HG03108 (cell line): ENCODE data around the gene PLEKHA4.
"Not testable (repeated sequence)": the region's sequence is repeated elsewhere in the genome, so short reads cannot be mapped to it uniquely, and the experiment has no call there.

Experiments
- ATAC-seq: cut with Tn5 transposase; IDR thresholded peaks from one replicate; pipeline ENCODE4 v1.9.1; 2021; ENCODE audit warnings: moderate library complexity; ENCODE audit not compliant: unreplicated experiment

The PLEKHA4 gene

DNA sequence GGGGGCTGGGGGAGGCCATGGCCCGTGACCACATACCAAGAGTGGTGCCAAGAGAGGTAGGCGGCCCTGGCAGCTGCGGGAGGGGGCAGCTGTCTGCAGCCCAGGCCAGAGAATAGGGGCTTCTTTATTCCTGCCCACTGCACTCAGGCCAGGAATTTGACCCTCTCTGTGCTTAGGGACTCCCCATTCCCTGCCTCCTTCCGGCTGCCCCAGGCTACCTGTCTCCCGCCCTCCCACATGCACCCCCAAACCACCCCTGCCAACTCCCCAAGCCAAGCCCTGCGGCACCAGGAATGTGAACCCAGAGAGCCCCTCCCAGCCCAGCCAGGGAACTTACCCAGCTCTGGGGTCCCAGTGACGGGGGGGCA lies 687 bp downstream of the PLEKHA4 start:
- ATAC-seq = no peak

GRCh38 chr19:48867123-48867745 lies 1.2 kb downstream of the PLEKHA4 start:
- no peak for ATAC-seq

- ATAC-seq = no peak
Observed at GRCh38 chr19:48866692-48867091, 1.7 kb downstream of the PLEKHA4 start.

DNA sequence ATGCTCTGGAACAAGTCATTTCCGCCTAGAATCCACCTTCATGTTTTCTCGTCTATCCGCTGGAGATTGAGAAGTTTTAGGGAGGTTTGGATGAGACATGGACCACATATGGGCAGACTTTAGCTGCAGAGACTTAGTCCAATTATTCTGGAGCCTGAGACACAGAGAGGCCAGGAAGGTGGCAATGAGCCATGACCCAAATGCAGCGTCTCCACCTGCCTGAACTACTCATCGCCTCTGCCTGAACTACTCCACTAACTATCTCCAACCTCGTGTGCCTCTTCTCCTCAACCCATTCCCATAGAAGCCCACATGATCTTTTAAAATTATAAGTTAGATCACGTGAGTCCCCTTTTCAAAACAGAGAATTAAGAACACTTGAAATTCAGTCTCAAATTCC lies 5.6 kb downstream of the PLEKHA4 start:
- no peak for ATAC-seq

- no peak for ATAC-seq
Observed at GRCh38 chr19:48861313-48861712, 7.1 kb downstream of the PLEKHA4 start.

DNA sequence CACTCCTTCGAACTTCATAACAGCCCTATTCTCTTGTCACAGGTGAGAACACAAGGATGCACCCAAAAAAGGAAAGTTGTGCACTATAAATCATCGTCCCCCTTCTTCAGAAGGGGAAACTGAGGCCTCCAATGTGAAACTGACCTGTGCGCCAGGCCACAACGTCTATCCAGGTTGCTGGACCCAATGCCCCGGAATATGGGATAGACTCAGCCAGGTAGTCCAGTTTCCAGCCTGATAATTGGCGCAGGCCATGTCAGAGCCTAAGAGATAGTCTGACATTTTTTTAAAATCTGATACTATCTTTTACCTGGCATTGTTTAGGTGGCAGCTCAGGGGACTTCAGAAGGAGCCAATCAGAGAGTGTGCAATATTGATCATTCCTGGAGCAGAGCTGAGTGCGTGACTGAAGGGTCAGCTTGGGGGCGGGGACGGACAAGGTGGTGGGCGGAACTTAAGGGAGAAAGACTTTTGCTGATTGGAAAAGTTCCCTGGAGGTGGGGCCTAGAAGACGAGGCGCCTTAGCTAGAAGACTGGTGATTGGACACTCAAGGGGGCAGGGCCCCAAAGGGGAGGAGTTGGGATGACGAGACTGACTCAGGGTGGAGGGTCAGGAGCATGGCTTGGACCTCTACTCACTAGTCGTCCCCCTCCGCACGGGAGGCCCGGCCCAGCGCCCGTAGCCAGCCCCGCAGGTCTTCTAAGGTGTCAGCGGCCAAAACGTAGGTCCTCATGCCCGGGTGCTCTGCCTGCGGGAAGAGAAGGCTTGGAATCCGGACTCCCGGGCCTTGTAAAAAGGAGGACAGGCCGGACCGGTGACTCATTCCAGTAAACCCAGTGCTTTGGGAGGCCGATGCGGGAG lies 8.5 kb downstream of the PLEKHA4 start:
- ATAC-seq = peak; percentile 45

DNA sequence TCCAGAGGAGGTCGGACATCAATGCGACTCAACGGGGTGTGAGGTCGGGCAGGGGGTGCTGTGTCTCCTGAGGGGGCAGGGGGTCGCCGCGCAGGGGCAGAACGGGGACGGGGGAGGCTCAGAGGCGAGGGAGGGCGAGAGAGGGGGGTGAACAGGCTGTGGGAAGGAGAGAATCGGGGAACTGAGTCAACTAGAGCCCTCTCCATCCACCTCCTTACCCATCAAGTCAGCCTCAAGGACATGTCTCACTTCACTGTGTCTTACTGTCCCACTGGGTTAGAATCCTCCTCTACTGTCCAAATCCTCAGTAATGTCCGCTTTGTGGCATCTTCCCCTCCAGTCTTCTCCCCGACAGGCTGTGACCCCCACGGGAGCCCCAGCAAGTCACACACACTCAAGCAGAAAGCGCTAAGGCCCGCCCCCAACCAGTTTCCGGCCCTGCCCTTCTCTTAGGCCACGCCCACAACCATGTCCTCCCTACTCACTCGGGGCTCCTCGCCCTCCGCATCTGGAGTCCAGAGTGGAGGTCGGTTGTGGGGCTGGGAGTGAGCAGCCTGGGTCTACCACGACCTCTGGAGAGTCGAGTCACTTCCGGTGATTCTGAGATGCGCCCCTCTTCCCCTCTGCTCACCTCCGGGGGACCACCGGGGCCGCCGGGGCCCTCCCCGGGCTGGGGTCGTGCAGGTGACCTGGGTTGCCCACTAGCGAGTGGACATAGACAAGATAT lies 9.3 kb downstream of the PLEKHA4 start:
- peak; percentile 73 for ATAC-seq

- no peak for ATAC-seq
Observed at GRCh38 chr19:48856921-48857320, 11.5 kb downstream of the PLEKHA4 start.

GRCh38 chr19:48854103-48854502 lies 14.3 kb downstream of the PLEKHA4 start:
- ATAC-seq = no peak

GRCh38 chr19:48853483-48853882 lies 14.9 kb downstream of the PLEKHA4 start:
- ATAC-seq = no peak

DNA sequence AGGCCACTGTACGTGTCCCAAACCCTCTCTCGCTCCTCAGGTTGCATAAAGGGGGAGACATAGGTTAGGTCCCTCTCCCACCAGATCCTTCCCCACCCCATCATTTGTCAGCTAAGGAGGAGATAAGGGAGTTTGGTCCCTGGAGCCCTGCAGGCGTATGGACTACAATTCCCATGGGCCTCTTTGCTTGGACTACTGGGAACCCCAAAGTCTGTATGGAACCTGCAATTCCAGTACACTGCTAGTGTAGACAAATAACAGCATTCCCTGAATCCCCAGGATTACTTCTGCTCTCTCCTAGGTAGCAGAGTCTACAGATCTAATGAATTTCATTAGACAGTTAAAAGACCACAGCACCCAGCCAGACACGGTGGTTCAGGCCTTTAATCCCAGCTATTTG lies 16.1 kb downstream of the PLEKHA4 start:
- ATAC-seq = no peak

GRCh38 chr19:48846659-48847058 lies 21.8 kb downstream of the PLEKHA4 start:
- not testable (repeated sequence) for ATAC-seq

DNA sequence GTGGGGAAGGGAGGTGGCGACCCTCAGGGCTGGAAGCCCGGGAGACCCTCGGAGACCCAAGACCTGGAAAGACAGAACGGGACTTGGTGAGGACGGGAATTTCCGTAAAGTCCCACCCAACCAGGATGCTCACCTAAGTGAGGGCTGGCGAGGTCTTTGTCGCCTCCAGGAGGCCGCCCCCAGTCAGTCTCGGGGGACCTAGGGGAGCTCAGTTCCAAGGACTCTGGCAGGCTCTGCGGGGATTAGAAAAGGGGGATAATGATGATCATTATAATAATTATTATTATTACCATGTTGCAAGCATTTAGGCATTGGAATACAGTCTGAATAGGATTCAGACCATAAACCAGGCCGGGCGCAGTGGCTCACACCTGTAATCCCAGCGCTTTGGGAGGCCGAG lies 23.0 kb downstream of the PLEKHA4 start:
- ATAC-seq = no peak

GRCh38 chr19:48844472-48844871 lies 23.9 kb downstream of the PLEKHA4 start:
- no peak for ATAC-seq

- no peak for ATAC-seq
Observed at GRCh38 chr19:48842789-48843162, 25.6 kb downstream of the PLEKHA4 start.

DNA sequence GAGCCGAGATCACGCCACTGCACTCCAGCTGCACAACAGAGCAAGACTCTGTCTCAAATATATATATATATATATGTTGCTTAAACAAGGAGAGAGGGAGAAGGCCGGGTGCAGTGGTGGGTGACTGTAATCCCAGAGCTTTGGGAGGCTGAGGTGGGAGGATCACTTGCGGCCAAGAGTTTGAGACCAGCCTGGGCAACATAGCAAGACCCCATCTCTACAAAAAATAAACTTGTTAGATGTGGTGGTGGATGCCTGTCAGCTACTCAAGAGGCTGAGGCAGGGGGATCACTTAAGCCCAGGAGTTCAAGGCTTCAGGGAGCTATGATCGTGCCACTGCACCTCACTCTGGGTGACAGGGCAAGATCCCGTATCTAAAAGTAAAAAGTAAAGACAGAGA lies 26.8 kb downstream of the PLEKHA4 start:
- ATAC-seq = no peak

DNA sequence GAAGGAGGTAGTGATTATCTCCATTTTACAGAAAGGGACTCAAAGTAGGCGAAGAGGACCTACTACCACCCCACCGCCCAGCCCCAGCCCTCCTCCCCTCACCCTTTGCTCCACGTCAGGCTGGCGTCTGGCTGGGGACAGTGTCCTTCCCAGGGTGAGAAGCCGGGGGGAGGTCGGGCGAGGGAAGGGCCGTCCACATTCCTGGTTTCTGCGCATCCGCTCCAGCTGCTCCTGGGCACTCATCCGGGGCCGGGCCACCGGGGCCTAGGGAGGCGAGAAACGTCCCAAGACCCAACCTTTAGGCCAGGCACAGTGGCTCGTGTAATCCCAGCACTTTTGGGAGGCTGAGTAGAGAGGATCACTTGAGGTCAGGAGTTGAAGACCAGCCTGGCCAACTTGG lies 27.4 kb downstream of the PLEKHA4 start:
- no peak for ATAC-seq

GRCh38 chr19:48837687-48838086 lies 30.7 kb downstream of the PLEKHA4 start:
- no peak for ATAC-seq

DNA sequence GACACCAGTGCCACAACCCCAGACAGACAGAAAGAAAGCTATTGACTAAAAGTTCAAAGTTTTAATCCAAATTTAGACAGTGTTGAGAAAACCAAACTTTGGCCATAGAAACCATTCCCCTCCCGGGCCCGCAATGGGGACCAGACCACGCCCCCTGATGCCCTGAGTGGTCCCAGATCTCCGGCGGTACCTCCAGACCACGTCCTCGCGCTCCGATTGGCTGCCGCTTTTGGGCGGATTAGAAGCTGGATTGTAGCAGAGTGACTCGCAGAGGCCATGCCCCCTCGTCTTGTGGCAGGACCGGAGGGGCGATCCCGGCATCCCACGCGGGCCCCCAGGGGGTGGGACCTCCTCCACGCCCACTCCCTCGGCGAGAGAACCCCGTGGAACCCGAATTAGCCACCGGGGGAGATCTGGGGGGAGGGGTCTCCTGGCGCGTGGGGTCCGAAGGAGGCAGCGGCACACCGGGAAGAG lies 31.3 kb downstream of the PLEKHA4 start:
- peak; percentile 65 for ATAC-seq

- no peak for ATAC-seq
Observed at GRCh38 chr19:48836089-48837017, 32.1 kb downstream of the PLEKHA4 start, which contains the start of gene HSD17B14. Gene HSD17B14 (minus strand): TSS chr19:48836491. CDS start chr19:48836411, 80 bp downstream.

DNA sequence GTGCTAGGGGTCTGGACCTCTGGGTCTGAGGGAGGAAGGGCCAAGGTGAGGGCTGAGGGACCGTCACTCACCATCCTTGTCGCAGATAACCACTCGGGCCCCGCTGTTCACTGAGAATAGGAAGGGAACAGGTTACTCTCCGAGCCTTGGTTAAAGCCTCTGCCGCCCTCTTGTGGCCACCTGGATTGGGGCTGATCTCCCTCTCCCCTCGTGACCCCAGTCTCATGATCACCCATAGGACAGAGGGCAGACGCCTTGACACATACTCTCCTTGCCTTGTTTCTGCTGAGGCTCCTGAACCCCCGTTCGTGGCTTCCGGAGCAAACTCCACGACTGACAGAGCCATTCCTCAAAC lies 32.7 kb downstream of the PLEKHA4 start:
- peak; percentile 68 for ATAC-seq
